Thyroid gland (tissue), 4 donors: ENCODE measurements around the gene TRAF7.

ENCODE experiments used
- CTCF ChIP-seq, 6 experiments: fragments of 200-600 bp in 3 of 6; fragments of 450-650 bp in 3 of 6; sonication (generic) in 3 of 6; IDR thresholded peaks; one replicate each; pipeline ENCODE4 v1.5.1; 2016 to 2019; ENCODE audit warnings: antibody characterized with exemption in 6 of 6, mild to moderate bottlenecking in 2 of 6, inconsistent platforms in 1 of 6, moderate library complexity in 1 of 6
- POLR2A ChIP-seq, 2 donors: fragments of 450-650 bp; IDR thresholded peaks; one replicate each; pipeline ENCODE4 v1.6.1; 2017; ENCODE audit warnings: antibody characterized with exemption in 2 of 2, mild to moderate bottlenecking in 2 of 2, moderate library complexity in 1 of 2

- TF ChIP-seq CTCF (IDR thresholded peaks at IDR 0.05), result no peak
- no peak for TF ChIP-seq POLR2A (IDR thresholded peaks at IDR 0.05)
Measured at GRCh38 chr16:2226245-2226793, 70.7 kb downstream of the TRAF7 start.
